Activated CD4-positive, alpha-beta memory T cell treated with anti-CD3 and anti-CD28 coated beads for 36 hours (primary cell): ENCODE measurements around the gene KLRC4. TPM values are rescaled to one million over a fixed set of nuclear protein-coding genes. Genes with fewer than 3 reads are reported as not detected.
"Not testable (repeated sequence)": the region's sequence is repeated elsewhere in the genome, so short reads cannot be mapped to it uniquely, and the experiment has no call there.

Source experiments
- CTCF ChIA-PET: fragments of 350-600 bp; sonication (Branson Sonifier 250); formaldehyde crosslinking; loops from one replicate; lab custom pipeline; 2021; ENCODE audit warnings: antibody characterized with exemption, inconsistent platforms; lab: Charles Lee
- POLR2A ChIA-PET: fragments of 350-600 bp; sonication (Branson Sonifier 250); formaldehyde crosslinking; loops from one replicate; lab custom pipeline; 2021; ENCODE audit warnings: antibody characterized with exemption; lab: Charles Lee
- DNase-seq: peaks from one replicate; pipeline ENCODE4 v3.0.0-alpha.2; 2020
- H3K27ac Mint-ChIP-seq: one replicate; pipeline ENCODE4 v1.8.0; 2021; ENCODE audit warnings: mixed read lengths
- H3K27me3 Mint-ChIP-seq: one replicate; pipeline ENCODE4 v1.8.0; 2021; ENCODE audit warnings: mixed read lengths
- H3K36me3 Mint-ChIP-seq: one replicate; pipeline ENCODE4 v1.8.0; 2021; ENCODE audit warnings: mixed read lengths
- H3K4me1 Mint-ChIP-seq: one replicate; pipeline ENCODE4 v1.8.0; 2021; ENCODE audit warnings: low read depth, mixed read lengths
- H3K4me3 Mint-ChIP-seq: one replicate; pipeline ENCODE4 v1.8.0; 2021; ENCODE audit warnings: mild to moderate bottlenecking, mixed read lengths
- H3K9me3 Mint-ChIP-seq: one replicate; pipeline ENCODE4 v1.8.0; 2021; ENCODE audit warnings: mixed read lengths
- intact Hi-C: fragments of 100-400 bp; cut with micrococcal nuclease; formaldehyde crosslinking; loops from one replicate; pipeline ENCODE4 v1.15.1; 2023
- total RNA-seq, 2 experiments: library from RNA; stranded (reverse); gene quantifications; one replicate each; pipeline ENCODE4 v1.2.3, GENCODE V29; 2021

The KLRC4 gene
- total RNA-seq, 2 experiments from 2014 or later, result not detected

GRCh38 chr12:10394531-10395152, 14.9 kb downstream of the KLRC4 start:
- H3K4me3 Mint-ChIP-seq, intact Hi-C loops, H3K27ac Mint-ChIP-seq, POLR2A ChIA-PET, DNase-seq, H3K4me1 Mint-ChIP-seq, H3K36me3 Mint-ChIP-seq, H3K9me3 Mint-ChIP-seq, CTCF ChIA-PET: not testable (repeated sequence)
- peaks cover 17% of the 10 kb centered on the region for H3K27me3 Mint-ChIP-seq

- peaks cover 19% of the 10 kb centered on the region for H3K27me3 Mint-ChIP-seq
- H3K27ac Mint-ChIP-seq, result no peak overlapping the region
- intact Hi-C loops, result no loop called here
- no peaks in the 10 kb centered on the region for H3K36me3 Mint-ChIP-seq
- H3K9me3 Mint-ChIP-seq, result no peaks in the 10 kb centered on the region
- no peak overlapping the region for H3K4me3 Mint-ChIP-seq
- ChIA-PET POLR2A (no interaction called here), CTCF (no interaction called here)
- no peak for DNase-seq
- H3K4me1 Mint-ChIP-seq, result no peaks in the 10 kb centered on the region
Measured at GRCh38 chr12:10393291-10393690, 16.3 kb downstream of the KLRC4 start.

GRCh38 chr12:10392394-10392930, 17.1 kb downstream of the KLRC4 start:
- peaks cover 13% of the 10 kb centered on the region for H3K27me3 Mint-ChIP-seq
- no peak overlapping the region for H3K27ac Mint-ChIP-seq
- intact Hi-C loops, result no loop called here
- no peaks in the 10 kb centered on the region for H3K36me3 Mint-ChIP-seq
- no peaks in the 10 kb centered on the region for H3K4me1 Mint-ChIP-seq
- POLR2A ChIA-PET, result no interaction called here
- no peak overlapping the region for H3K4me3 Mint-ChIP-seq
- DNase-seq, result no peak
- H3K9me3 Mint-ChIP-seq, result no peaks in the 10 kb centered on the region
- CTCF ChIA-PET, result no interaction called here

GRCh38 chr12:10390991-10391390, 18.6 kb downstream of the KLRC4 start:
- intact Hi-C loops, DNase-seq, CTCF ChIA-PET, H3K36me3 Mint-ChIP-seq, H3K9me3 Mint-ChIP-seq, H3K4me3 Mint-ChIP-seq, POLR2A ChIA-PET, H3K4me1 Mint-ChIP-seq, H3K27ac Mint-ChIP-seq: not testable (repeated sequence)
- H3K27me3 Mint-ChIP-seq, result peaks cover 15% of the 10 kb centered on the region

- POLR2A ChIA-PET, result no interaction called here
- no peak for DNase-seq
- Mint-ChIP-seq H3K4me3 (no peak within 1 kb of the TSS), H3K9me3 (no peaks in the 10 kb centered on the region), H3K27ac (no peak within 1 kb of the TSS), H3K36me3 (no peaks in the 10 kb centered on the region), H3K4me1 (no peaks in the 10 kb centered on the region), H3K27me3 (peaks cover 14% of the 10 kb centered on the region)
- intact Hi-C loops, result no loop called here
- CTCF ChIA-PET, result no interaction called here
Measured at GRCh38 chr12:10389904-10390303, 19.7 kb downstream of the KLRC4 start, which contains the start of gene KLRK1. Gene KLRK1, minus strand, starts transcription at chr12:10390041. Its CDS starts 1,231 bp downstream, at chr12:10388810.

- Mint-ChIP-seq H3K36me3 (no peaks in the 10 kb centered on the region), H3K4me1 (no peaks in the 10 kb centered on the region), H3K27me3 (peaks cover 13% of the 10 kb centered on the region), H3K4me3 (no peak overlapping the region), H3K9me3 (no peaks in the 10 kb centered on the region), H3K27ac (no peak overlapping the region)
- POLR2A ChIA-PET, result no interaction called here
- CTCF ChIA-PET, result no interaction called here
- intact Hi-C loops, result no loop called here
- DNase-seq, result no peak
Measured at GRCh38 chr12:10388624-10389413, 20.7 kb downstream of the KLRC4 start.

GRCh38 chr12:10387498-10387897, 22.1 kb downstream of the KLRC4 start:
- H3K4me3 Mint-ChIP-seq, H3K4me1 Mint-ChIP-seq, CTCF ChIA-PET, DNase-seq, POLR2A ChIA-PET, H3K36me3 Mint-ChIP-seq, H3K9me3 Mint-ChIP-seq, intact Hi-C loops, H3K27ac Mint-ChIP-seq: not testable (repeated sequence)
- peaks cover 15% of the 10 kb centered on the region for H3K27me3 Mint-ChIP-seq

- Mint-ChIP-seq H3K4me1 (no peaks in the 10 kb centered on the region), H3K36me3 (no peaks in the 10 kb centered on the region), H3K4me3 (no peak overlapping the region), H3K27me3 (peaks cover 14% of the 10 kb centered on the region), H3K27ac (no peak overlapping the region), H3K9me3 (peaks cover 2% of the 10 kb centered on the region)
- DNase-seq, result no peak
- ChIA-PET POLR2A (no interaction called here), CTCF (no interaction called here)
- intact Hi-C loops, result no loop called here
Measured at GRCh38 chr12:10386857-10387256, 22.7 kb downstream of the KLRC4 start.

- intact Hi-C loops, result no loop called here
- ChIA-PET POLR2A (no interaction called here), CTCF (no interaction called here)
- no peak for DNase-seq
- H3K27me3 Mint-ChIP-seq, result peaks cover 20% of the 10 kb centered on the region
- peaks cover 2% of the 10 kb centered on the region for H3K9me3 Mint-ChIP-seq
- H3K27ac Mint-ChIP-seq, result no peak overlapping the region
- H3K36me3 Mint-ChIP-seq, result no peaks in the 10 kb centered on the region
- no peak overlapping the region for H3K4me3 Mint-ChIP-seq
- no peaks in the 10 kb centered on the region for H3K4me1 Mint-ChIP-seq
Measured at GRCh38 chr12:10385166-10385613, 24.4 kb downstream of the KLRC4 start.

- POLR2A ChIA-PET, result no interaction called here
- no peaks in the 10 kb centered on the region for H3K36me3 Mint-ChIP-seq
- no peak overlapping the region for H3K4me3 Mint-ChIP-seq
- CTCF ChIA-PET, result no interaction called here
- H3K4me1 Mint-ChIP-seq, result no peaks in the 10 kb centered on the region
- no peak overlapping the region for H3K27ac Mint-ChIP-seq
- DNase-seq, result no peak
- H3K27me3 Mint-ChIP-seq, result peaks cover 20% of the 10 kb centered on the region
- H3K9me3 Mint-ChIP-seq, result peaks cover 2% of the 10 kb centered on the region
- intact Hi-C loops, result no loop called here
Measured at GRCh38 chr12:10384191-10384590, 25.4 kb downstream of the KLRC4 start.

GRCh38 chr12:10381928-10382628, 27.5 kb downstream of the KLRC4 start:
- Mint-ChIP-seq H3K27ac (no peak overlapping the region), H3K4me3 (no peak overlapping the region), H3K9me3 (peaks cover 2% of the 10 kb centered on the region), H3K27me3 (peaks cover 16% of the 10 kb centered on the region), H3K4me1 (no peaks in the 10 kb centered on the region), H3K36me3 (no peaks in the 10 kb centered on the region)
- ChIA-PET CTCF (no interaction called here), POLR2A (no interaction called here)
- intact Hi-C loops, result no loop called here
- no peak for DNase-seq

GRCh38 chr12:10378737-10379136, 30.8 kb downstream of the KLRC4 start:
- H3K4me3 Mint-ChIP-seq, H3K4me1 Mint-ChIP-seq, H3K36me3 Mint-ChIP-seq, CTCF ChIA-PET, DNase-seq, H3K9me3 Mint-ChIP-seq, H3K27ac Mint-ChIP-seq, POLR2A ChIA-PET, intact Hi-C loops: not testable (repeated sequence)
- peaks cover 14% of the 10 kb centered on the region for H3K27me3 Mint-ChIP-seq
